SK-N-MC (cell line): Measurements from ENCODE around the gene NETO2.

Source experiments
- EZH2 ChIP-seq: fragments of 200-600 bp; sonication (generic); IDR thresholded peaks from one replicate; pipeline ENCODE4 v1.6.1; 2017; ENCODE audit warnings: antibody characterized with exemption
- FOXP2 ChIP-seq: optimal IDR thresholded peaks from 2 replicates; pipeline ENCODE3; 2011; ENCODE audit warnings: mild to moderate bottlenecking, moderate library complexity; ENCODE audit not compliant: insufficient read depth; ENCODE audit errors: extremely low read length, control extremely low read depth
- POLR2AphosphoS5 ChIP-seq: IDR thresholded peaks from 2 replicates; pipeline ENCODE4 v1.6.1; 2012; ENCODE audit warnings: mild to moderate bottlenecking, low read depth, low read length, borderline replicate concordance

- TF ChIP-seq EZH2 = no peak
- TF ChIP-seq POLR2AphosphoS5 = no peak
- no peak for TF ChIP-seq FOXP2
Observed at GRCh38 chr16:47129755-47130435, 13.8 kb downstream of the NETO2 start.
